Transverse colon (tissue), 4 donors: ENCODE results near the gene NUP93. TPM values are rescaled to one million over a fixed set of nuclear protein-coding genes. Genes with fewer than 3 reads are reported as not detected.

Source experiments
- DNase-seq: peaks from one replicate; pipeline ENCODE4 v3.0.0-alpha.2; 2019
- H3K27ac ChIP-seq, 4 donors: fragments of 200-600 bp; sonication (generic); 2 replicates each; pipeline ENCODE4 v1.5.1; 2016 to 2018; ENCODE audit warnings: inconsistent platforms in 4 of 4
- H3K27me3 ChIP-seq: fragments of 200-600 bp; sonication (generic); 2 replicates; pipeline ENCODE4 v1.5.1; 2017; ENCODE audit warnings: inconsistent platforms
- H3K36me3 ChIP-seq, 4 donors: fragments of 200-600 bp; sonication (generic); 2 replicates each; pipeline ENCODE4 v1.5.1; 2017 to 2019; ENCODE audit warnings: inconsistent platforms in 4 of 4
- H3K4me1 ChIP-seq, 4 donors: fragments of 200-600 bp; sonication (generic); 2 replicates each; pipeline ENCODE4 v1.5.1; 2017 to 2020; ENCODE audit warnings: inconsistent platforms in 4 of 4
- H3K4me3 ChIP-seq, 4 donors: fragments of 200-600 bp; sonication (generic); 1 replicate in 1 of 4; 2 replicates in 3 of 4; pipeline versions ENCODE4 v1.5.1 to v1.6.1; 2017 to 2019; ENCODE audit warnings: inconsistent platforms in 4 of 4
- H3K9me3 ChIP-seq, 2 donors: fragments of 200-600 bp; sonication (generic); 2 replicates each; pipeline ENCODE4 v1.5.1; 2017 to 2019; ENCODE audit warnings: inconsistent platforms in 2 of 2
- EP300 ChIP-seq: sonication (generic); formaldehyde crosslinking; IDR thresholded peaks from one replicate; pipeline ENCODE4 v1.6.1; 2017; ENCODE audit warnings: antibody characterized with exemption, low read depth
- POLR2A ChIP-seq: fragments of 450-650 bp; IDR thresholded peaks from one replicate; pipeline ENCODE4 v1.6.1; 2016; ENCODE audit warnings: antibody characterized with exemption, mild to moderate bottlenecking, moderate library complexity
- POLR2AphosphoS5 ChIP-seq, 3 donors: sonication (generic); formaldehyde crosslinking; IDR thresholded peaks; one replicate each; pipeline ENCODE4 v1.6.1; 2016; ENCODE audit warnings: antibody characterized with exemption in 3 of 3
- WGBS, 2 donors: methylation state at CpG; one replicate each; pipeline ENCODE4 v1.1.5; 2018; ENCODE audit warnings: low coverage in 1 of 2; 5-methylcytosine and 5-hydroxymethylcytosine counted together
- in situ Hi-C, 4 donors: fragments of 200-750 bp; cut with MboI; loops; one replicate each; pipeline versions ENCODE4 v1.15.0 to v1.15.1; 2017; ENCODE audit warnings: low sequenced_read_pairs in 3 of 4, low pct_ligation_motif_present in 1 of 4, low pct_unique_long_range_greater_than_20kb in 1 of 4
- intact Hi-C: fragments of 100-400 bp; cut with DNase I; formaldehyde crosslinking; loops from one replicate; pipeline ENCODE4 v1.15.1; 2023; ENCODE audit warnings: low total_unique reads
- total RNA-seq, 4 donors: library from RNA; depleted of rRNA; stranded (reverse); fragments of >200 nt; gene quantifications; one replicate each; pipeline ENCODE4 v1.1.0, GENCODE V29; 2016
- TF ChIP-seq, protein P1 (sequence below), 5 experiments: fragments of 200-600 bp in 3 of 5; fragments of 450-650 bp in 2 of 5; sonication (generic) in 3 of 5; IDR thresholded peaks; 1 replicate in 2 of 5; 2 replicates in 3 of 5; pipeline ENCODE4 v1.5.1; 2016 to 2017; ENCODE audit warnings: antibody characterized with exemption in 5 of 5, inconsistent platforms in 3 of 5, mild to moderate bottlenecking in 2 of 5, moderate library complexity in 1 of 5

NUP93 gene
- total RNA-seq, 4 donors from 2014 or later = 8.6 to 42.4 (median 20.6) TPM

DNA sequence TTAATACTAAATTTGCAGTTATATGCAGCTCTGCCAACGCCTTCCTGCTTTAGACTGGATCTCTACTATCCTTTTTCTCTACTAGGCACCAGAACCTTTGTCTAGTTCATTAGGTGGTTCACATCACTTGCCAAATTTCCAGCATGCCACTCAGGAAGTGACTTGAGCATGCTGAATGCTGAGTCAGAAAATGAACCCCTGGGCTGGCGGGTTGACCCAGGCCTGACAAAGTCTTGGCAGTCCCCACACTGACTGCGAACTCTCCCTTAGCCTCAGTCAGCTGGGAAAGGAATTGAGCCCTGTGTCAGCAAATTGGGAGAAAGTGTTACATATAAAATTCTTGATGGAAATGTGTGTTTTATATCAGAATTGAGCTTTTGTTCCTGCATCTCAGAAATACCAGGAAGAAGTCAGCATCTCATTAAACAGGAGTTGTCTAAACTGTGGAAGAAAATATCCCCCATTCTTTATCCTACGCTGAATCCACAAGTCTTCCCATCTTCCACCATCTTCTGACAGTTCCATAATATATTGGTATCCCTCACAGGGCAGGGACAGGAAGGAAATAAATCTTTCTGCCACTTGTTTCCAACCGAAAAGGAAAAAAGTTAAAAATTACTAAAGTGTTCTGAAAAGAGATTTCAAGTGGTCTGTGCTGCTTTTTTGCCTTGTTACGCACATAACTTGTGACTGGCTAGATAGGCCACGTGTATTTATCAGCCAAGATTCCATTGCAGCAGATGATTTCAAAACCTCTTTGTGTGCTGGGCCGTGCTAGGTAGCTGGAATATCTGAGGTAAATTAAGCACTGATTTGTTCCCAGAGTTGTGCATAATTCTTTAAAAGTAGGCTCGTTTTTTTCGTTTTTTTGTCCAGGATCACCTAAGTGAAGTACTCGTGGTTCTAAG is 118.4 kb downstream of the NUP93 start:
- Histone ChIP-seq H3K9me3 (no peaks in the 10 kb centered on the region), H3K27ac (no peak overlapping the region), H3K27me3 (no peaks in the 10 kb centered on the region), H3K4me1 (peaks cover 0 to 3% (median 0%) of the 10 kb centered on the region in 4 donors), H3K36me3 (peaks cover 0 to 2% (median 0%) of the 10 kb centered on the region in 4 donors), H3K4me3 (no peak overlapping the region)
- intact Hi-C loops = no loop called here
- 80 to 83% methylated on average over 8 to 11 of the region's 11 CpGs for WGBS, 2 donors
- in situ Hi-C loops = no loop called here
- no peak for DNase-seq
- TF ChIP-seq EP300 (no peak), POLR2AphosphoS5 (IDR thresholded peaks at IDR 0.05) (no peak), POLR2A (no peak)
- TF ChIP-seq, protein P1, sequence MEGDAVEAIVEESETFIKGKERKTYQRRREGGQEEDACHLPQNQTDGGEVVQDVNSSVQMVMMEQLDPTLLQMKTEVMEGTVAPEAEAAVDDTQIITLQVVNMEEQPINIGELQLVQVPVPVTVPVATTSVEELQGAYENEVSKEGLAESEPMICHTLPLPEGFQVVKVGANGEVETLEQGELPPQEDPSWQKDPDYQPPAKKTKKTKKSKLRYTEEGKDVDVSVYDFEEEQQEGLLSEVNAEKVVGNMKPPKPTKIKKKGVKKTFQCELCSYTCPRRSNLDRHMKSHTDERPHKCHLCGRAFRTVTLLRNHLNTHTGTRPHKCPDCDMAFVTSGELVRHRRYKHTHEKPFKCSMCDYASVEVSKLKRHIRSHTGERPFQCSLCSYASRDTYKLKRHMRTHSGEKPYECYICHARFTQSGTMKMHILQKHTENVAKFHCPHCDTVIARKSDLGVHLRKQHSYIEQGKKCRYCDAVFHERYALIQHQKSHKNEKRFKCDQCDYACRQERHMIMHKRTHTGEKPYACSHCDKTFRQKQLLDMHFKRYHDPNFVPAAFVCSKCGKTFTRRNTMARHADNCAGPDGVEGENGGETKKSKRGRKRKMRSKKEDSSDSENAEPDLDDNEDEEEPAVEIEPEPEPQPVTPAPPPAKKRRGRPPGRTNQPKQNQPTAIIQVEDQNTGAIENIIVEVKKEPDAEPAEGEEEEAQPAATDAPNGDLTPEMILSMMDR (IDR thresholded peaks at IDR 0.05) = no peak

DNA sequence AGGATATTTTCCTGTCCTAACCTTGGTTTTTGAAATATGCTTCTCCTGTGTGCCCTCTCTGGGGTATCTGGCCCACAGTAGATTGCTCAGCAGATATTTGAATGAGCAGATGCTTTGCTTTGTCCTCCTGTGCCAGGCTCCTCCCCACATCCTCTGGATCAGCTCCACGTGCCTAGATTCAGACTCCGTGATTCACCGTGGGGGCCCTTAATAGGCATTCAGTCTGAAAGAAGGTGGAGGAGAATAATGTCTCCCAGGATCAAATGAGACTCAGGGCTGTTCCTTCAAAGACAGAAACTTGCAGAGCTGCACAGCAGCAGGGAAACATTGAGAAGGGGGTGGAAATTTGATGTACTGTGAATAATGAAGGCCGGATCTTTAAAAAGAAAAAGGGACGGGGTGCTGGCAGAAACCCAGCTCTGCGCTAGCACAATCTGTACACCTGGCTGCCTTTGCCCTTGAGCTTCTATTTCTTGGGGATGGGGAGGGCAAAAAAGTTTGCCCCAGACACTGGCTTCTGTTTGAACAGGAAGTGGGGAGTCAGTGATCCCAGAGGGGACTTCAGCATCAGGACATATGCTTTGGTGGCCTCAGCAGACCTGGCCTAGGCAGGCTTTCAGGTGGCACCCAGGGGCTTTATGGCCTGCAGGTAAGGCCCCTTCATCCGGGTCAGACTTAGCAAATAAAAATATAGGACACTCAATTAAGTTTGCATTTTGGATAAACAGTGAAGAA is 119.2 kb downstream of the NUP93 start:
- WGBS, 2 donors = 55 to 65% methylated on average over 7 of the region's 7 CpGs
- no peaks in the 10 kb centered on the region for H3K36me3 ChIP-seq
- H3K4me1 ChIP-seq = peaks cover 0 to 3% (median 0%) of the 10 kb centered on the region in 4 donors
- TF ChIP-seq, protein P1 (IDR thresholded peaks at IDR 0.05) = no peak
- TF ChIP-seq POLR2A (no peak), EP300 (no peak)
- no peak overlapping the region for H3K27ac ChIP-seq
- H3K27me3 ChIP-seq = no peaks in the 10 kb centered on the region
- in situ Hi-C loops = no loop called here
- no peak for DNase-seq
- intact Hi-C loops = no loop called here
- no peaks in the 10 kb centered on the region for H3K9me3 ChIP-seq
- no peak overlapping the region for H3K4me3 ChIP-seq

DNA sequence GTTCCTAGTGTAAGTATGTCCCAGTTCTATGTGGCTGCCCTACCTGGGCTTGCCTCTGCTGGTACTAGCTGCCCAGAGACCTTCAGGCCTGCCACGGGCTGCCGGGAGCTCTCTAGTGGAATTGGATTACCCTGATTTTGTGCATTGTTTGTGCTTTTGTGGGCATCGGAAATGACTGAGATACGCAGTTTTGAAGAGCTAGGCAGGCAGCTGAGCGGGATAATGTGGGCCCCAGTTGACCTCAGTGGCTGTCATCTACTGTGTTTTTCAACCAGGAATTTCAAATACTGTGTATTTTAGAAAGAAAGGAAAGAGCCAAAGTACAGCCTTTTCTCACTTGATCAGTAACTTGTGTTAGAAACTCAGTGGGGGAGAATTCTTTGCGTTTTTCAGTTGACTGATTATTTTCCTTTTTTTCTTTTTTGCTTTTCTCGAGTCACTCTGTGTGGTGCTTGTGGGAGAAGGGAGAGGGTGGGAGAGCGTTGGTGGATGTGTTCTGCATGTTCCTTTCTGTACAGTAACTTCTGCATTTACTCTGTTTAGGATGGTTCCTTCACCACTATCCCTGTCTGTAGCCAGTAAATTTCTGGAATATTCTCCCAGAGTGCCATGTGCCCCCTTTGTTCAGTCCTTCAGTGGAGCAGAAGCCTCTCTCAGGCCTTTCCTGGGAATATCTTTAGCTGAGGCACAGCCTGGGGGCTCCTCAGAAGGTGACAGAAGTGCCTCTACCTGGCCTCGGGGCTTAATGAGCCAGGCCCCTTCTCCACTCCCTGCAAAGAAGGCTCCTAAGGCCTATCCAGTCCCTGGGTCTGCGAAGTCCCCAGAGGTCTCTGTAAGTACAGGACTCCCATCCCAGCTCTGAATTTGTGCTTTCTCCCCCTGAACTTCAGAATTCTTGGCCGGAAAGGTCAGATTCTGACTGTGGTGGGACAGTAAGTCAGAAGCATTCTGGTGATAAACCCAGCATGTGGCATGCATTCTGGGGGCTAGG is 120.1 kb downstream of the NUP93 start:
- H3K27me3 ChIP-seq = no peaks in the 10 kb centered on the region
- in situ Hi-C loops (loop anchor here in 2 of 4 donors (25.0 kb wide), 2 partner anchors 212 to 312 kb away; no protein-coding TSS in a partner anchor), intact Hi-C loops (no loop called here)
- TF ChIP-seq POLR2AphosphoS5 (IDR thresholded peaks at IDR 0.05) = no peak
- no peak for DNase-seq
- H3K4me1 ChIP-seq = peaks cover 0 to 3% (median 0%) of the 10 kb centered on the region in 4 donors
- H3K9me3 ChIP-seq = no peaks in the 10 kb centered on the region
- H3K36me3 ChIP-seq = no peaks in the 10 kb centered on the region
- no peak overlapping the region for H3K27ac ChIP-seq
- WGBS, 2 donors = 69 to 96% methylated on average over 3 to 11 of the region's 11 CpGs
- no peak overlapping the region for H3K4me3 ChIP-seq

DNA sequence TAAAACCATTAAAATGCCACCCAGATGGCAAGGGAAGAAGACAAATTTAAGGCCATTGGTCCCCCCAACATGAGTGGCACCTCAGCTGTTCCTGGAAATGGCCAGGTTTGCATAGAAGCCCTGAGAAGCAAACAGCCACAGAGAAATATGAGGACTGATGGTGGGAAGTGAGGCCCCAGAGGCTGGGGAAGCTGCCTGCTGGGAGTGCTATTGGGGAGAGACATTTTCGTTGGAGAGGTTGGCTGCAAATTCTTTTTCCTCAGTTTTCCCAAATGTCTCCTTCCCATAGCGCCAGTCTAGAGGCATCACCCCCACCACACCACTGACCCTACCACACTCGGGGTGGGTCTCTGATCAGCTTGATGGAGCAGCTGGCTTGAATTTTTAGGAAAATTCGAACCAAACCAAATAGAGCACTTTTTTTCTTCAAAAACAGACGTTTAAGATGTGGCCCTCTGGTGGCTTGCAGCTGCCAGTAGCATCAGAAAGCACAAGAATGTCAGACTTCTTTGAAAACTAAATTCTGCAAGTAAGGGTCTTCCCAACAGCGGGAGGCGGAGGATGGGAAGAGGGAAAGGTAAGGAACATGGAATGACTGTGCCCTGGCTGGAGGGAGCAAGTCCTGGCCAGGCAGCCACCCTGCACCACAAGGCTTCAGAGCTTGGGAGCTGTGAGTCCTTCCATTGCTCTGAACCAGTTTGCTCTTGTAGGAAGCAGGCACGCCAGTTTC is 121.9 kb downstream of the NUP93 start:
- Histone ChIP-seq H3K27ac (no peak overlapping the region), H3K4me1 (peaks cover 0 to 3% (median 0%) of the 10 kb centered on the region in 4 donors), H3K36me3 (no peaks in the 10 kb centered on the region), H3K27me3 (no peaks in the 10 kb centered on the region), H3K9me3 (no peaks in the 10 kb centered on the region), H3K4me3 (no peak overlapping the region)
- intact Hi-C loops = no loop called here
- no peak for DNase-seq
- in situ Hi-C loops = loop anchor here in 2 of 4 donors (25.0 kb wide), 2 partner anchors 210 to 310 kb away; no protein-coding TSS in a partner anchor
- no peak for TF ChIP-seq EP300
- no peak for TF ChIP-seq POLR2A
- TF ChIP-seq POLR2AphosphoS5 (IDR thresholded peaks at IDR 0.05) = no peak
- TF ChIP-seq, protein P1 (IDR thresholded peaks at IDR 0.05) = no peak
- 73% methylated on average over 8 of the region's 8 CpGs; no CpG with 5 or more reads in 1 of the 2 donors for WGBS, 2 donors
